CD14-positive monocyte (primary cell): ENCODE results near the gene TANC1. TPM values are rescaled to one million over a fixed set of nuclear protein-coding genes. Genes with fewer than 3 reads are reported as not detected.

Experiments used
- DNase-seq, 3 donors: peaks; one replicate each; pipeline ENCODE4 v3.0.0-alpha.2; 2011 to 2022
- H2AFZ ChIP-seq: 2 replicates; pipeline ENCODE4 v1.6.0; 2012; ENCODE audit warnings: mild to moderate bottlenecking, low read depth, low read length, inconsistent platforms; ENCODE audit not compliant: insufficient read depth, poor library complexity, severe bottlenecking
- H3K27ac ChIP-seq, 2 donors: 1 replicate in 1 of 2; 2 replicates in 1 of 2; pipeline ENCODE4 v1.5.1; 2012 to 2013; ENCODE audit warnings: low read length in 2 of 2, control low read depth in 1 of 2, inconsistent platforms in 1 of 2, low read depth in 1 of 2, mild to moderate bottlenecking in 1 of 2
- H3K27me3 ChIP-seq, 2 donors: one replicate each; pipeline versions ENCODE4 v1.6.0 to v1.6.1; 2011 to 2013; ENCODE audit warnings: low read length in 2 of 2; ENCODE audit not compliant: control insufficient read depth in 2 of 2, insufficient read depth in 2 of 2
- H3K36me3 ChIP-seq, 2 donors: replicated peaks in 1 of 2; 1 replicate in 1 of 2; 2 replicates in 1 of 2; pipeline versions ENCODE4 v1.5.1 to v1.6.1; 2012 to 2013; ENCODE audit warnings: low read length in 2 of 2, control low read depth in 1 of 2, inconsistent platforms in 1 of 2, mild to moderate bottlenecking in 1 of 2; ENCODE audit not compliant: insufficient read depth in 2 of 2, control insufficient read depth in 1 of 2
- H3K4me1 ChIP-seq, 2 donors: 1 replicate in 1 of 2; 2 replicates in 1 of 2; pipeline versions ENCODE4 v1.5.1 to v1.6.1; 2012 to 2013; ENCODE audit warnings: low read length in 2 of 2, control low read depth in 1 of 2, inconsistent platforms in 1 of 2, mild to moderate bottlenecking in 1 of 2, moderate library complexity in 1 of 2; ENCODE audit not compliant: insufficient read depth in 2 of 2, control insufficient read depth in 1 of 2
- H3K4me2 ChIP-seq: replicated peaks from 2 replicates; pipeline ENCODE3; 2012; ENCODE audit warnings: low read length, moderate library complexity, mild to moderate bottlenecking; ENCODE audit not compliant: poor library complexity, severe bottlenecking; ENCODE audit errors: extremely low read depth
- H3K4me3 ChIP-seq, 3 experiments: fragments of 200-600 bp in 1 of 3; sonication (generic) in 1 of 3; replicated peaks in 1 of 3; 1 replicate in 2 of 3; 2 replicates in 1 of 3; pipeline ENCODE4 v1.5.1; 2011 to 2013; ENCODE audit warnings: low read length in 3 of 3, mild to moderate bottlenecking in 3 of 3, control low read depth in 2 of 3, low read depth in 2 of 3, inconsistent platforms in 1 of 3, moderate library complexity in 1 of 3
- H3K79me2 ChIP-seq: 2 replicates; pipeline ENCODE4 v1.6.0; 2012; ENCODE audit warnings: mild to moderate bottlenecking, control low read depth, inconsistent platforms, low read length, moderate library complexity; ENCODE audit not compliant: insufficient read depth
- H3K9ac ChIP-seq: 2 replicates; pipeline ENCODE4 v1.6.0; 2017; ENCODE audit warnings: low read length, mild to moderate bottlenecking; ENCODE audit not compliant: insufficient read depth, poor library complexity, severe bottlenecking
- H3K9me3 ChIP-seq, 2 donors: replicated peaks in 1 of 2; 1 replicate in 1 of 2; 2 replicates in 1 of 2; pipeline versions ENCODE4 v1.5.1 to v1.6.1; 2012 to 2013; ENCODE audit warnings: low read length in 2 of 2, control low read depth in 1 of 2; ENCODE audit not compliant: control insufficient read depth in 1 of 2, insufficient read depth in 1 of 2
- H4K20me1 ChIP-seq: 2 replicates; pipeline ENCODE4 v1.6.0; 2012; ENCODE audit warnings: mild to moderate bottlenecking, low read length, control low read depth, moderate library complexity; ENCODE audit not compliant: insufficient read depth
- H3K27ac Mint-ChIP-seq, 7 donors: one replicate each; pipeline ENCODE4 v1.8.0; 2020; ENCODE audit warnings: mild to moderate bottlenecking in 7 of 7, mixed read lengths in 7 of 7, moderate library complexity in 6 of 7, inconsistent platforms in 2 of 7
- H3K27me3 Mint-ChIP-seq, 3 donors: one replicate each; pipeline ENCODE4 v1.8.0; 2021 to 2022; ENCODE audit warnings: low read depth in 3 of 3, mild to moderate bottlenecking in 3 of 3, mixed read lengths in 3 of 3, moderate library complexity in 3 of 3, inconsistent platforms in 1 of 3
- H3K36me3 Mint-ChIP-seq, 2 donors: one replicate each; pipeline ENCODE4 v1.8.0; 2020; ENCODE audit warnings: mixed read lengths in 2 of 2, inconsistent platforms in 1 of 2, mild to moderate bottlenecking in 1 of 2
- H3K4me1 Mint-ChIP-seq: one replicate; pipeline ENCODE4 v1.8.0; 2020; ENCODE audit warnings: mild to moderate bottlenecking, mixed read lengths
- H3K4me3 Mint-ChIP-seq, 2 donors: one replicate each; pipeline ENCODE4 v1.8.0; 2020; ENCODE audit warnings: mild to moderate bottlenecking in 2 of 2, mixed read lengths in 2 of 2, moderate library complexity in 1 of 2
- H3K9me3 Mint-ChIP-seq, 7 donors: one replicate each; pipeline ENCODE4 v1.8.0; 2020 to 2022; ENCODE audit warnings: mixed read lengths in 7 of 7, mild to moderate bottlenecking in 6 of 7, moderate library complexity in 6 of 7, inconsistent platforms in 2 of 7
- WGBS: methylation state at CpG from one replicate; pipeline ENCODE4 v1.1.5; 2013; ENCODE audit warnings: missing lambda C conversion rate; ENCODE audit not compliant: insufficient coverage; 5-methylcytosine and 5-hydroxymethylcytosine counted together
- intact Hi-C, 2 donors: fragments of 100-400 bp; cut with micrococcal nuclease; formaldehyde crosslinking; loops; one replicate each; pipeline versions ENCODE4 v1.15.0 to v1.15.1; 2023
- polyA plus RNA-seq, 3 donors: library from polyadenylated mRNA; depleted of rRNA in 1 of 3; unstranded in 2 of 3; stranded (reverse) in 1 of 3; fragments of 300-500 nt in 2 of 3; fragments of >200 nt in 1 of 3; fragmentation: Illumina TruSeq in 2 of 3; gene quantifications; 1 replicate in 2 of 3; 2 replicates in 1 of 3; pipeline ENCODE4 v1.2.3, GENCODE V29; 2012 to 2021
- TF ChIP-seq, protein P1 (sequence below): fragments of 200-600 bp; IDR thresholded peaks from one replicate; pipeline ENCODE4 v1.8.0; 2022; ENCODE audit warnings: antibody characterized with exemption, mild to moderate bottlenecking

TANC1 gene
- polyA plus RNA-seq, 3 donors = 0.04 TPM; not detected in 2

DNA sequence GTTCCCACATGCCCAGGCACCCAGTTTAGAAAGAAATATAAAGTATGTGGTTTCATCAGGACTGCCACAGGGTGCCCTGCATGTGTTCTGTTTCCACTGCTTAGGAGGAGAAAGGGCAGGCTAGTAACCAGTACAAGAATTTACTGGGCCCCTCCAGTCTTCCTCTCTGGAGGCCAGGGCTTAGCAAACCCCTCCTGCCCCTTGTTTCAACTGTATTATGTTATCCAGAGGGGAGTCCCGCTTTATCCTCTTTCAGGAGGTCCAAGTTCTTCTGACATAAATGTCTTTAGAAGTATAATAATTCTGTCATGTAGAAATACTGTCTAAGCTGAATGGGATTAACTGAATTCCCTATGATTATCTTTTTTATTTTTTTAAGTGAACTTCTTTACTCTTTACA lies 185.9 kb downstream of the TANC1 start:
- Histone ChIP-seq H3K27ac (no peak overlapping the region), H3K9ac (no peak overlapping the region), H3K36me3 (no peaks in the 10 kb centered on the region), H3K79me2 (no peaks in the 10 kb centered on the region), H3K27me3 (no peaks in the 10 kb centered on the region), H3K4me1 (peaks cover 0 to 8% of the 10 kb centered on the region in 2 donors), H3K4me2 (no peak overlapping the region), H2AFZ (no peak overlapping the region), H3K4me3 (no peak overlapping the region), H3K9me3 (no peaks in the 10 kb centered on the region), H4K20me1 (no peaks in the 10 kb centered on the region)
- H3K9me3 Mint-ChIP-seq = no peaks in the 10 kb centered on the region
- no CpG with 5 or more reads among the region's 1 CpG for WGBS
- no peaks in the 10 kb centered on the region for H3K27me3 Mint-ChIP-seq
- intact Hi-C loops = no loop called here
- H3K4me1 Mint-ChIP-seq = peaks cover 7% of the 10 kb centered on the region
- H3K36me3 Mint-ChIP-seq = no peaks in the 10 kb centered on the region
- H3K4me3 Mint-ChIP-seq = no peak overlapping the region
- H3K27ac Mint-ChIP-seq = no peak overlapping the region
- TF ChIP-seq, protein P1, sequence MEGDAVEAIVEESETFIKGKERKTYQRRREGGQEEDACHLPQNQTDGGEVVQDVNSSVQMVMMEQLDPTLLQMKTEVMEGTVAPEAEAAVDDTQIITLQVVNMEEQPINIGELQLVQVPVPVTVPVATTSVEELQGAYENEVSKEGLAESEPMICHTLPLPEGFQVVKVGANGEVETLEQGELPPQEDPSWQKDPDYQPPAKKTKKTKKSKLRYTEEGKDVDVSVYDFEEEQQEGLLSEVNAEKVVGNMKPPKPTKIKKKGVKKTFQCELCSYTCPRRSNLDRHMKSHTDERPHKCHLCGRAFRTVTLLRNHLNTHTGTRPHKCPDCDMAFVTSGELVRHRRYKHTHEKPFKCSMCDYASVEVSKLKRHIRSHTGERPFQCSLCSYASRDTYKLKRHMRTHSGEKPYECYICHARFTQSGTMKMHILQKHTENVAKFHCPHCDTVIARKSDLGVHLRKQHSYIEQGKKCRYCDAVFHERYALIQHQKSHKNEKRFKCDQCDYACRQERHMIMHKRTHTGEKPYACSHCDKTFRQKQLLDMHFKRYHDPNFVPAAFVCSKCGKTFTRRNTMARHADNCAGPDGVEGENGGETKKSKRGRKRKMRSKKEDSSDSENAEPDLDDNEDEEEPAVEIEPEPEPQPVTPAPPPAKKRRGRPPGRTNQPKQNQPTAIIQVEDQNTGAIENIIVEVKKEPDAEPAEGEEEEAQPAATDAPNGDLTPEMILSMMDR = no peak
- DNase-seq = no peak

DNA sequence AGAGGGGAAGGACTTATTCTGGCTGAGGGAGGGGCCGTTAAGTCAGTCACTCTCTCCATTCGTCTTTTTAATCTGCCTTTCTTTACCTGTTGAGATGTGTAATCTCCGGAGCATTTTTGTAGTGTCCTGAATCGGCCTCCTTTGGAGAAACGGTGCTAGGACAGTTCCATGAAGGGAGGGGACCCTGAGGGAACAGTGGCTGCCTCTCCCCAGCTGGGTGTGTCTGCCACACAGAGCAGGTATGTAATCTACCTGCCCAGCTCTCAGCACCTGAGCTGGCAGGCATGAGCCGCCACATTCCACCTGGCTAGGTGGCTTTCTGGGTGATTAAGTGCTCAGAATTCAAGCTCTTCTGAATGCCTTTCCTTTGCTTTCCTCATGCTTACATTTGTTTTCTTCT lies 186.9 kb downstream of the TANC1 start:
- Histone ChIP-seq H3K9ac (no peak overlapping the region), H3K4me2 (no peak overlapping the region), H3K4me1 (peaks cover 2 to 11% of the 10 kb centered on the region in 2 donors), H3K27me3 (no peaks in the 10 kb centered on the region), H2AFZ (no peak overlapping the region), H3K4me3 (no peak overlapping the region), H3K36me3 (no peaks in the 10 kb centered on the region), H3K9me3 (no peaks in the 10 kb centered on the region), H4K20me1 (no peaks in the 10 kb centered on the region), H3K79me2 (no peaks in the 10 kb centered on the region), H3K27ac (no peak overlapping the region)
- 98% methylated on average over 4 of the region's 6 CpGs for WGBS
- Mint-ChIP-seq H3K4me3 (no peak overlapping the region), H3K9me3 (no peaks in the 10 kb centered on the region), H3K27me3 (no peaks in the 10 kb centered on the region), H3K27ac (no peak overlapping the region), H3K36me3 (no peaks in the 10 kb centered on the region), H3K4me1 (peaks cover 9% of the 10 kb centered on the region)
- TF ChIP-seq, protein P1 = no peak
- intact Hi-C loops = no loop called here
- DNase-seq = no peak
